Measurements from ENCODE around the gene SSTR4.

- TF ChIP-seq POLR2A (IDR thresholded peaks at IDR 0.05), result no peak
- no peak for TF ChIP-seq CTCF (IDR thresholded peaks at IDR 0.05)
These were observed 6.7 kb upstream of the SSTR4 start for GRCh38 chr20:23028392-23028791.
